Large intestine (tissue), 3 donors: ENCODE measurements around the gene BOK. TPM values are rescaled to one million over a fixed set of nuclear protein-coding genes. Genes with fewer than 3 reads are reported as not detected.

Source experiments
- DNase-seq, 2 donors: peaks; one replicate each; pipeline versions ENCODE4 v3.0.0 to v3.0.0-alpha.2; 2013
- H3K27ac ChIP-seq: one replicate; pipeline ENCODE4 v1.5.1; 2013; ENCODE audit warnings: low read length
- H3K27me3 ChIP-seq: 2 replicates; pipeline ENCODE4 v1.6.1; 2013; ENCODE audit warnings: low read length; ENCODE audit not compliant: control insufficient read depth, insufficient read depth
- H3K36me3 ChIP-seq: 2 replicates; pipeline ENCODE4 v1.6.1; 2013; ENCODE audit warnings: low read length; ENCODE audit not compliant: control insufficient read depth, insufficient read depth
- H3K4me1 ChIP-seq: one replicate; pipeline ENCODE4 v1.6.1; 2013; ENCODE audit warnings: low read length; ENCODE audit not compliant: control insufficient read depth, insufficient read depth
- H3K4me3 ChIP-seq: one replicate; pipeline ENCODE4 v1.5.1; 2013; ENCODE audit warnings: low read length
- H3K9me3 ChIP-seq: one replicate; pipeline ENCODE4 v1.6.1; 2013; ENCODE audit warnings: mild to moderate bottlenecking, low read depth, low read length, moderate library complexity; ENCODE audit not compliant: control insufficient read depth
- WGBS: methylation state at CpG from one replicate; pipeline ENCODE4 v1.1.5; 2013; ENCODE audit warnings: low lambda C conversion rate; ENCODE audit not compliant: insufficient coverage; 5-methylcytosine and 5-hydroxymethylcytosine counted together
- polyA plus RNA-seq: library from polyadenylated mRNA; unstranded; fragments of 120-200 nt; gene quantifications from one replicate; pipeline ENCODE4 v1.2.1, GENCODE V29; 2013

The BOK gene
- polyA plus RNA-seq, 1 donor: 8.8 TPM

- H3K4me1 ChIP-seq: no peaks in the 10 kb centered on the region
- no peak overlapping the region for H3K27ac ChIP-seq
- peak overlapping the region; percentile 26 for H3K4me3 ChIP-seq
- DNase-seq: peak in 1 of 2 donors; percentile 49
- no peaks in the 10 kb centered on the region for H3K36me3 ChIP-seq
- peaks cover 12% of the 10 kb centered on the region for H3K9me3 ChIP-seq
- peaks cover 18% of the 10 kb centered on the region for H3K27me3 ChIP-seq
- no CpG with 5 or more reads among the region's 78 CpGs for WGBS
Observed at GRCh38 chr2:241559323-241560161, 997 bp downstream of the BOK start.

- H3K27me3 ChIP-seq: peaks cover 16% of the 10 kb centered on the region
- no peak overlapping the region for H3K27ac ChIP-seq
- H3K9me3 ChIP-seq: peaks cover 12% of the 10 kb centered on the region
- DNase-seq: no peak
- no peaks in the 10 kb centered on the region for H3K36me3 ChIP-seq
- H3K4me1 ChIP-seq: no peaks in the 10 kb centered on the region
- WGBS: no CpG with 5 or more reads among the region's 18 CpGs
- H3K4me3 ChIP-seq: no peak overlapping the region
Observed at GRCh38 chr2:241560162-241560882, 1.8 kb downstream of the BOK start.

GRCh38 chr2:241560883-241561474 is 2.4 kb downstream of the BOK start:
- no peak overlapping the region for H3K27ac ChIP-seq
- peaks cover 12% of the 10 kb centered on the region for H3K9me3 ChIP-seq
- WGBS: no CpG with 5 or more reads among the region's 19 CpGs
- no peak overlapping the region for H3K4me3 ChIP-seq
- peaks cover 11% of the 10 kb centered on the region for H3K27me3 ChIP-seq
- H3K4me1 ChIP-seq: no peaks in the 10 kb centered on the region
- no peaks in the 10 kb centered on the region for H3K36me3 ChIP-seq
- no peak for DNase-seq

GRCh38 chr2:241561832-241562231 is 3.3 kb downstream of the BOK start:
- no peaks in the 10 kb centered on the region for H3K36me3 ChIP-seq
- no peak overlapping the region for H3K27ac ChIP-seq
- H3K27me3 ChIP-seq: peaks cover 10% of the 10 kb centered on the region
- no peaks in the 10 kb centered on the region for H3K4me1 ChIP-seq
- WGBS: no CpG with 5 or more reads among the region's 18 CpGs
- no peak overlapping the region for H3K4me3 ChIP-seq
- no peak for DNase-seq
- peaks cover 10% of the 10 kb centered on the region for H3K9me3 ChIP-seq

- Histone ChIP-seq H3K9me3 (peaks cover 5% of the 10 kb centered on the region), H3K36me3 (no peaks in the 10 kb centered on the region), H3K27ac (no peak overlapping the region), H3K4me3 (no peak overlapping the region), H3K4me1 (no peaks in the 10 kb centered on the region), H3K27me3 (peaks cover 9% of the 10 kb centered on the region)
- DNase-seq: no peak
- WGBS: no CpG with 5 or more reads among the region's 23 CpGs
Observed at GRCh38 chr2:241562269-241562891, 3.8 kb downstream of the BOK start.

GRCh38 chr2:241563031-241563507 is 4.5 kb downstream of the BOK start:
- DNase-seq: no peak
- WGBS: no CpG with 5 or more reads among the region's 13 CpGs
- Histone ChIP-seq H3K4me1 (no peaks in the 10 kb centered on the region), H3K27ac (no peak overlapping the region), H3K36me3 (no peaks in the 10 kb centered on the region), H3K27me3 (peaks cover 8% of the 10 kb centered on the region), H3K4me3 (no peak overlapping the region), H3K9me3 (peaks cover 4% of the 10 kb centered on the region)

- no peaks in the 10 kb centered on the region for H3K36me3 ChIP-seq
- no peak overlapping the region for H3K4me3 ChIP-seq
- H3K27ac ChIP-seq: no peak overlapping the region
- H3K4me1 ChIP-seq: no peaks in the 10 kb centered on the region
- no peaks in the 10 kb centered on the region for H3K9me3 ChIP-seq
- no peak for DNase-seq
- H3K27me3 ChIP-seq: peaks cover 4% of the 10 kb centered on the region
- WGBS: no CpG with 5 or more reads among the region's 10 CpGs
Observed at GRCh38 chr2:241563571-241563980, 5.0 kb downstream of the BOK start.

- H3K4me3 ChIP-seq: no peak overlapping the region
- no CpG with 5 or more reads among the region's 23 CpGs for WGBS
- H3K27ac ChIP-seq: no peak overlapping the region
- H3K9me3 ChIP-seq: no peaks in the 10 kb centered on the region
- H3K4me1 ChIP-seq: no peaks in the 10 kb centered on the region
- peak in 1 of 2 donors; percentile 48 for DNase-seq
- H3K36me3 ChIP-seq: no peaks in the 10 kb centered on the region
- H3K27me3 ChIP-seq: peaks cover 3% of the 10 kb centered on the region
Observed at GRCh38 chr2:241563981-241564595, 5.5 kb downstream of the BOK start.

GRCh38 chr2:241564596-241565410 is 6.3 kb downstream of the BOK start:
- peaks cover under 1% of the 10 kb centered on the region for H3K27me3 ChIP-seq
- H3K4me1 ChIP-seq: no peaks in the 10 kb centered on the region
- H3K4me3 ChIP-seq: no peak overlapping the region
- DNase-seq: no peak
- H3K36me3 ChIP-seq: no peaks in the 10 kb centered on the region
- no peak overlapping the region for H3K27ac ChIP-seq
- no peaks in the 10 kb centered on the region for H3K9me3 ChIP-seq
- 90% methylated on average over 2 of the region's 36 CpGs for WGBS
